Hepatocyte (in vitro differentiated cells): Measurements from ENCODE around the gene ASPHD2.

Experiments
- CTCF ChIP-seq: fragments of 200-600 bp; sonication (generic); IDR thresholded peaks from 2 replicates; pipeline ENCODE4 v1.5.1; 2016; ENCODE audit warnings: antibody characterized with exemption, mild to moderate bottlenecking; ENCODE audit not compliant: poor library complexity
- EZH2 ChIP-seq: fragments of 200-600 bp; sonication (generic); IDR thresholded peaks from 2 replicates; pipeline ENCODE4 v1.6.1; 2016; ENCODE audit warnings: antibody characterized with exemption, mild to moderate bottlenecking, borderline replicate concordance

- TF ChIP-seq EZH2, result no peak
- TF ChIP-seq CTCF, result no peak
Measured at GRCh38 chr22:26385164-26385563, 43.9 kb upstream of the ASPHD2 start.
